Parathyroid adenoma (tissue), 2 donors: Measurements from ENCODE around the gene TIMM8A.

Experiments used
- H2AFZ ChIP-seq: fragments of 300-600 bp; sonication (generic); one replicate; pipeline ENCODE4 v1.7.0; 2017; ENCODE audit warnings: antibody characterized with exemption, mild to moderate bottlenecking
- H3K27ac ChIP-seq: fragments of 300-600 bp; sonication (generic); one replicate; pipeline ENCODE4 v1.7.0; 2017
- H3K27me3 ChIP-seq: fragments of 300-600 bp; sonication (generic); one replicate; pipeline ENCODE4 v1.7.0; 2017; ENCODE audit warnings: low read length; ENCODE audit not compliant: control insufficient read depth, insufficient read depth
- H3K36me3 ChIP-seq: fragments of 300-600 bp; sonication (generic); one replicate; pipeline ENCODE4 v1.7.0; 2017; ENCODE audit warnings: low read length; ENCODE audit not compliant: control insufficient read depth, insufficient read depth
- H3K4me1 ChIP-seq: fragments of 300-600 bp; sonication (generic); one replicate; pipeline ENCODE4 v1.7.0; 2017; ENCODE audit warnings: control low read depth
- H3K4me2 ChIP-seq: fragments of 300-600 bp; sonication (generic); one replicate; pipeline ENCODE4 v1.7.0; 2017; ENCODE audit warnings: low read length
- H3K4me3 ChIP-seq: fragments of 300-600 bp; sonication (generic); one replicate; pipeline ENCODE4 v1.7.0; 2017; ENCODE audit warnings: low read depth, low read length
- H3K79me2 ChIP-seq: fragments of 300-600 bp; sonication (generic); one replicate; pipeline ENCODE4 v1.7.0; 2017; ENCODE audit warnings: control low read depth
- H3K9ac ChIP-seq: fragments of 300-600 bp; sonication (generic); one replicate; pipeline ENCODE4 v1.7.0; 2017; ENCODE audit warnings: mild to moderate bottlenecking
- H3K9me3 ChIP-seq: fragments of 300-600 bp; sonication (generic); one replicate; pipeline ENCODE4 v1.7.0; 2017; ENCODE audit warnings: low read length; ENCODE audit not compliant: control insufficient read depth
- CTCF ChIP-seq: fragments of 300-600 bp; sonication (generic); IDR thresholded peaks from one replicate; pipeline ENCODE4 v1.7.0; 2017; ENCODE audit warnings: antibody characterized with exemption, mild to moderate bottlenecking
- donor health status: primary hyperparathyroidism.

TIMM8A gene

GRCh38 chrX:101386542-101386885 is 38.0 kb upstream of the TIMM8A start:
- TF ChIP-seq CTCF = no peak
- Histone ChIP-seq H3K9ac (no peak overlapping the region), H3K27ac (no peak overlapping the region), H3K4me2 (no peak overlapping the region), H3K4me3 (no peak overlapping the region), H3K36me3 (no peaks in the 10 kb centered on the region), H3K9me3 (no peaks in the 10 kb centered on the region), H2AFZ (no peak overlapping the region), H3K79me2 (no peaks in the 10 kb centered on the region), H3K27me3 (no peaks in the 10 kb centered on the region), H3K4me1 (peaks cover 2% of the 10 kb centered on the region)

- Histone ChIP-seq H3K9me3 (no peaks in the 10 kb centered on the region), H3K4me3 (no peak within 1 kb of the TSS), H3K27ac (no peak within 1 kb of the TSS), H3K79me2 (no peaks in the 10 kb centered on the region), H3K27me3 (no peaks in the 10 kb centered on the region), H3K4me1 (peaks cover 2% of the 10 kb centered on the region), H2AFZ (no peak within 1 kb of the TSS), H3K36me3 (no peaks in the 10 kb centered on the region), H3K9ac (no peak within 1 kb of the TSS), H3K4me2 (no peak within 1 kb of the TSS)
- no peak for TF ChIP-seq CTCF
Observed at GRCh38 chrX:101385795-101386541, 37.4 kb upstream of the TIMM8A start, which contains the start of gene BTK. Gene BTK (minus strand): TSS chrX:101386191. CDS start chrX:101375284, 10,907 bp downstream.

DNA sequence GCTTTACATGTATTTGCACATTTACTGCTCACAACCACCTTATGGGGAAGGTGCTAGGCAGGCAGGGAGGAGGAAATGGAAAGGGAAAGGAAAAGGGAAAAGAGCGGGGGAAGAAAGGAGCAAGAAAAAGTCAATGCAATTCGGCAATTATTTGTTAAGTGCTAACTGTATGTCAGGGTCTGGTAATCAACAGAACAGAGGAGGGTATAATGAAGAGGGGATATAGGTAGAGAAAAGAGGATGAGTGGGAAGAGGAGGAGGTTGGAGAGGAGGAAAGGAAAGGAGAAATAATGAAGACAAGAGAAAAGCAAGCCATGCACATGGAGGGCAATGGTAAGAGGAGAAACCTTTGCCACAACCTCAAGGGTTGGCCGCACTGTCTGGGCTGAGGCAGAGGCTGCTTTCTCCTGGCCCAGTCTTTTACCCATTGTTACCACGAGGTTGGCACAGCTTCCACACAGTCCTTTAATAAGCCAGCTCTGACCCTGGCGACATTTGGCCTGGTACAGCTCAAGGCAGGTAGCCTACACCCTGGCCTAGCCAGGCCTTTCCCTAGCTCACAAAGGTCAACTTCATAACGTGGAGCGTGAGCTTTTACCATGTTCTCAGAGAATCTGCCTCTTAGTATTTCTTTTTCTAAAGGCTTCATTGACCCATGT is 36.6 kb upstream of the TIMM8A start:
- no peak overlapping the region for H3K27ac ChIP-seq
- no peaks in the 10 kb centered on the region for H3K27me3 ChIP-seq
- no peak overlapping the region for H3K9ac ChIP-seq
- H3K4me2 ChIP-seq = no peak overlapping the region
- no peaks in the 10 kb centered on the region for H3K36me3 ChIP-seq
- no peak overlapping the region for H2AFZ ChIP-seq
- H3K4me1 ChIP-seq = no peaks in the 10 kb centered on the region
- no peak overlapping the region for H3K4me3 ChIP-seq
- no peaks in the 10 kb centered on the region for H3K79me2 ChIP-seq
- TF ChIP-seq CTCF = no peak
- H3K9me3 ChIP-seq = no peaks in the 10 kb centered on the region

DNA sequence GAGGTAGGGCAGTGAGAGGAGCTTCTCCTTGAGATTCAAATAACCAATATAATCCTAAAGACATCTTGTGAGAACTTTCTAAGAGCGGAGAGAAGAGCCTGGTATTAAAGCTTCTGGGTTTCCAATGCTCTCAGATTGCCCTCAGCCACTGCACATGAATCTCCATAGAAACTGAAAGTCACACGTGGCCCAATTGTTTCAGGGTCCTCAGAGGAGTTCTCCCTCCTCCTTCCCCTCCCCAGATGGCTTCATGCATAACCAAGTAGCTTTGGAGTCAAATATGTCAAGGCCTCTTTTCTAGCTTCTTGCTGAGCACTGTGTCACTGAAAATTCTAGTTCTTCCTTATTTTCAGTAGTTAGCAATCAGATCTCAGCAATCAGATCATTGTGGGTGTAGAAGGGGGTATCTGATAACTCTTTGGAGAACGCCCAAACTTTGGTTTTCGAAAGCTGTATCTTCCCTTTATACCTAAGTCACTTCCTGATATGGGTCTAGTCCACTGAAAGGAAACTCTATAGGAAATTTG is 35.2 kb upstream of the TIMM8A start:
- Histone ChIP-seq H3K9ac (no peak overlapping the region), H3K4me3 (no peak overlapping the region), H3K9me3 (no peaks in the 10 kb centered on the region), H3K79me2 (no peaks in the 10 kb centered on the region), H3K4me1 (no peaks in the 10 kb centered on the region), H3K4me2 (no peak overlapping the region), H3K27me3 (no peaks in the 10 kb centered on the region), H3K36me3 (no peaks in the 10 kb centered on the region), H2AFZ (peak overlapping the region; percentile 53), H3K27ac (no peak overlapping the region)
- no peak for TF ChIP-seq CTCF
